NCI-H2227 treated with DMSO at 0.1 percent for 48 hours (cell line): ENCODE data around the gene ZBTB42.

Experiments used
- DNase-seq: peaks from one replicate; lab custom pipeline; 2025; lab: John Stamatoyannopoulos, UW

The ZBTB42 gene

DNA sequence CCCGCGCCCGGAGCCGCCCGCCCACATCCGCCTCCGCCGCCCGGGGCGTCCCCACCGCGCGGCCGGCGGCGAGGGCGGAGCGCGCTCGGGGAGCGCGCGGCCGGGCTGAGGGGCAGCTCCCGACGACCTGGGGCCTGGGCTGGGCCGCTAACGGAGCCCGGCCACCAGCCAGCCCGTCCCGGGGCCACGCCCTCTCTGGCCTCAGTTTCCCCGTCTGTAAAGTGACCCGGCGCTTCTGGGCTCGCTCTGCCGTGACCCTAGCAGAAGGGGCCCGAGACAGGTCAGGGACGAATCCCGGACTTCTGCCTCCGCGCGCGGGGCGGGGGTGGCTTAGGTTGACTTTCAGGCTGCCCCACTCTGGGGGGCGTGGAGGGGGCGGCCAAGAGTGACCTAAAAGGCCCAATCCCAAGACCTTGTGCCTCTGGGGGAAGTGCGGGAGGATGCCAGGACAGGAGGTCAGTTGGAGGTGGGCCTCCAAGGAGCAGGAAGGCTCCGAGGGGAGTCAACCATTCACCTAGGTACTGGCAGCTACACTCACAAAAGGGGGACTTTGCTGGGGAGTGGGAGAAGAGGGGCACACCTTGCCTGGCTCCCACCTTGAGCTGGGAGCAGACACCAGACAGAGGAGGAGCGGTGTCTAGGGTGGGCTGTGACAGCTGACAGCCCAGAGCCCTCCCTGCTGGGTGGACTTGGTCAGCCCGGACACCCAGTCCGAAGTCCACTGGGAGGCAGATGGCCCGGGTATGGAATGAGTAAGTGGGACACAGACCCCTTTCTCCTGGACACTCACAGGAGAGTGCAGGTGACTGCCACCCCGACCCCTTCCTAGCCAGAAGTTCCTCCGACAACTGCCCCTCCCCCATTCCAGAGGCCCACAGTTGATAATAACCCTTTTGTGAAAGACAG is 4.9 kb upstream of the ZBTB42 start:
- no peak for DNase-seq

DNA sequence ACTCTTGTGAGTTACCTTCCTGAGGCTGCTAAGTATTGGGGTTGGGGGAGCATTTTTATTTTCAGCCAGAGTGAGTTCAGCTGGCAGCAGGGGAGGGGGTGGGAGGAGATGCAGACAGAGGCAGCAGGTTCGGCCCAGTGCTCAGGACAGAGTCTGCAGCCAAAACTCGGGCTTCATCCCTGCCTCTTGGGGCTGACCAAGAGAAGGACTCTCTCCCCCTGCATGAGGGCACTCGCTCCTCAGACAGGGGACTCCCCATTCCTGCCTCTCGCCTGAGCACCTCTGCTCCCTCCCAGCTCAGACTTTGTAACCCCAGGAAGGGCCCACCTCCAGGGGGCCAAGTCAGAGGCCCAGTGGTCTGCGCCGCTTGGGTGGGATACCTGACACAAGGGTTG is 4.2 kb upstream of the ZBTB42 start:
- no peak for DNase-seq

DNA sequence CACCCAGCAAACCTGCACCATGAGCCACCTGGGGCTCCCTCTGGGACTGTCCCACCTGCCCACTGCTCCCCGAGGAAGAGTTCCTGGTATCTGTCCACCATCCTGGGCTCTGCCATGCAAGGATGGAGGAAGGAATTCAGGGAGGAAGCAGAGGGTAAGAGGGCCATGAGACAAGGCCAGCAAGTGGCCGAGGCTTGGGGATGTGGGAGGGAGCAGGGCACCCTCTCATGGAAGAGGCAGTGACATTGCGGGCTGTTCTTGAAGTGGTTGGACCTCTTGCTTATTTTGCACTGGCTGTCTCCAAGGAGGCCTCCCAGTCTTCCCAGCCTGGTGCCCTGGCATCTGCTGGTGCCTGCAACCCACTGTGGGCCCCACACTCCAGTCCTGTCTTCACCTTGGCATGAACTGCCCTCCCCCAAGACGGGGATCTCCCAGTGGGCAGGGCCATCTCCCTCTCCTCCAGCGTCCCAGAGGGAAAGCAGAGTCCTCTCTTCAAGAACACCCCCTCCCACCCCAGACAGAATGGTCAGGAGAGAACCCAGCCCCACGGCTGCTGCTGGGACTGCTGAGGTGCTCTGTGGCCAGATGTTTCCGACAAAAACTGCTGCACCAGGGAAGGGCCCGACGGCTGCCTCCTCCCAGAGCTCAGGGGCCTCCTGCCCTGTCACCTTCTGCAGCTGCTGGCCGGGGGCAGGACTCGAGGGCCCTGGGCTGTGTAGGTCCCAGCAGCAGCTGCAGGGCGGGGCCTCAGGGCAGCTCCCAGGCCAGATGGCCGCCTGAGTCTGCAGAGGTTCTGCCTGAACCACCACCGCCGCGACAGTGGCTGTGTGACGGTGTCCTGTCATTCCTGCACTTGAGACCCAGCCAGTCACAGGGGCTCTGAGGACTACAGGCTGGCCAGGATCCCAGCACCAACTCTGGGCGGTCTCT is 3.5 kb upstream of the ZBTB42 start:
- DNase-seq = no peak

DNA sequence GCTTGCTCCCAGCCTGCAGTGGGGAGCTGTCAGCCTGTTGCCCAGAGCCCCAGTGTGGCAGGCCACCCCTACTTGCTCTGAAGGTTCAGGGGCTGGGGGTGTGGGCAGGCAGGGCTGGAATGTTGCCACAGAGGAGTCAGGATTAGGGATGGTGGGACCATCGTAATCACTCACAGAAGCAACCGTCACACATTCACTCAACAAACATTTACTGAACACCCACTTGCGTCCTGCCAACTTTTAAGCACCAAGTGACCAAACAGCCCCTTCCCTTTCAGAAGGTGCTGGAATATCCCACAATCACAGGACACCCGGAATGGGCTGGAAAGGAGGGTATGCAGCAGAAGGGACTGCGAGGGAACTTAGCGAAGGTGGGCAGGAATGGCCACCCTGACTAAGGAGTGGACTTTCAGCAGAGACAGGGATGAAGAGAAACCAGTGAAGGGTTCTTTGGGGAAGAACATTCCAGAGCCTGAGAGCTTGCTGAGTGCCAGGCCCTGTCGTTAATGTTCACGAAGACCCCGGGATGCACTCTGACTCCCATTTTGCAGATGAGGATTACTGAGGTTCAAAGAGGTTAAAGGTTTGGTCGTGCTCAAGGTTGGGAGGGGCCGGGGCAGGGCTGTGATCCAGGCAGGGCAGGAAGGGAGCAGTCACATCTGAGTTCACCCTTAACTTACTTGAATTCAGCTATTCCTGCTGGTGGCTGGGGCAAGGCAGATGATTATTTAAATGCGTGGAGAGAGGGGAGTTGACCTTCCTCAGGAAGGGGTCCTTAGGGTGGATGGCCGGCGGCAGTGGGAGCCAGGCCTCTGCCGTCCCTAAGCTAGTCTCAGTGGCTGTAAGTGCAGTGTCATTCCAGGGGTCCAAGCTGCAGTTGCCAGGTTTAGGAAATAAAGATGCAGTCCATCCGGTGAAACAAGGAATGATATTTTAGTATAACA is 2.3 kb upstream of the ZBTB42 start:
- no peak for DNase-seq

DNA sequence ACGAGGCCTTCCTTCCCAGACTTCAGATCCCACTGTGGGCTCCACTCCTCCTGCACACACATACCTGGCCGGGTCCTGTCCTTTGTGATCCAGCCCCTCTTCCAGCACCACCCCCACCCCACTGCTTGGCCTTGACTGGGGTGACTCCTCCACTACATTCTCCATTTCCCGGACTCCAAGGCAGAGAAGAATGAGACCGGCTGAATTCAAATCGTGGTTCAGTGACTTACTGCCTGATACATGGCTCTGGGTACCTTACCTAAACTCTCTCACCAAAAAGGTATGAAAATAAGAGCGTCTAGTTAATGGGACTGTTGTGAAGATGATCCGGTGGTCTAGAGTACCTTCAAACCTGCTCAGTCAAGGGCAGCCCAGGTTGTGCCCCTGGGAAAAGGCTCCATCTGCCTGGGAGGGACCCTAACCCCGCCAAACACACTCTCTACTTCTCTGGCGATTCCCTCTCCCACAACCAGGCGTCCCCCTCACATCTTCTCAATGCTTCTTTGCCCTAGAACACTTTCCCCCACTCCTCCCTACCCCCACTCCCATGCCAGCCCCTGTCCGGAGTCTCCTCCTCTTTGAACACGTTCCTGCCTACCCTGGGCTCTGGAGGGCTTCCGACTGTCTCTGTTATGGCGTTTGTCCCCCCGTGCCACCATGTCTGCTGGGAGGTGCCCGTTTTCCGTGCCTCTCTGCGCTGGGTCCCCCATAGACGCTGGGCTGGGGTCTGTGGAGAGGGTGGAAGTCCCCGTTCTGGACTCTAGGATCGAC is 1.5 kb upstream of the ZBTB42 start:
- no peak for DNase-seq

DNA sequence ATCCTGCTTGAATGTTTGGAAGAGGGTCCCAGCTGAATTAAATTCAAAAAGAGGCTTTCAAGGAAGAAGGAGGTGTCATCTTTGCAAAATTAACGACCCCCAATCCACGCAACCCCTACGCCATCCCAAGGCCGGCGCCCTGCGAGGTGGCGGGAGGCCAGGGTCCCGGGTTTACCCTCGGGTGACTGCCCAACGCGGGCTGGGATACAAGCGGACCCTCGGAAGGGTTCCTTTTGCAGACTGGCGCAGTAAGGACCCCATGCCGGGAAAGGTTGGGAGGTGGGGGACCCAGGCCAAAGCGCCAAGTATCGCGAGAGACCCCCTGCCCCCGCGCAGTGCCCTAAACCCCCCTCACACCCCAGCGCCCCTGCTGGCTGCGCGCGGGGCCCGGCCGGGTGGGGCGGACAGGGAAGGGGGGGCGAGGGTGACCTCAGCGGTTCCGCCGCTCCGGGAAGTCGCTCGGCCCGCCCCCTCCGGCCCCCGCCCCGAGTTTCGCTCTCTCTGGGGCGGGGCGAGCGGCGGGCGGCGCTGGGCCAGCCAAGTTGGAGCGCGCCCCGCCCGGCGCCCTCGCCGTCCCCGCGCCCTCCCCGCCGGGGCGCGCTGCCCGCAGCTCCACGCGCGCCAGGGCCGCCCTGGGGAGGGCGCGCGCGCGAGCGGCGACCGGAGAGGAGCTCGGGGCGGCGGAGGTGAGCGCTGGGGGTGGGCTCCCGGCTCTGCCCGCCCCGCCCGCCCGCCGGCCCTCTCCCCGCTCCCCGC is 708 bp upstream of the ZBTB42 start:
- no peak for DNase-seq

DNA sequence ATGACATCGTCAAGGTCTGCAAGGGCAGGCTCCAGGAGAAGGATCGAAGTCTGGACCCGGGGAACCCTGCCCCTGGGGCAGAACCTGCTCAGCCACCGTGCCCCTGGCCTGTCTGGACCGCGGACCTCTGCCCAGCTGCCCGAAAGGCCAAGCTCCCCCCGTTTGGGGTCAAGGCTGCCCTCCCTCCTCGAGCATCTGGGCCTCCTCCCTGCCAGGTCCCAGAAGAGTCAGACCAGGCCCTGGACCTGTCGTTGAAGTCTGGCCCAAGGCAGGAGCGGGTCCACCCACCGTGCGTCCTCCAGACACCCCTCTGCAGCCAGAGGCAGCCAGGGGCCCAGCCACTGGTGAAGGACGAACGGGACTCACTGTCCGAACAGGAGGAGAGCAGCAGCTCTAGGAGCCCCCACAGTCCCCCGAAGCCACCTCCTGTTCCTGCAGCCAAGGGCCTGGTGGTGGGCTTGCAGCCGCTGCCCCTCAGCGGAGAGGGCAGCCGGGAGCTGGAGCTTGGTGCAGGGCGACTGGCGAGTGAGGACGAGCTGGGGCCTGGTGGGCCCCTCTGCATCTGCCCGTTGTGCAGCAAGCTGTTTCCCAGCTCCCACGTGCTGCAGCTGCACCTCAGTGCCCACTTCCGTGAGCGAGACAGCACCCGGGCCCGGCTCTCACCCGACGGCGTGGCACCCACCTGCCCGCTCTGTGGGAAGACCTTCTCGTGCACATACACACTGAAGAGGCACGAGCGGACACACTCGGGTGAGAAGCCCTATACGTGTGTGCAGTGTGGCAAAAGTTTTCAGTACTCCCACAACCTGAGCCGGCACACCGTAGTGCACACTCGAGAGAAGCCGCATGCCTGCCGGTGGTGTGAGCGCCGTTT is 856 bp downstream of the ZBTB42 start:
- no peak for DNase-seq

DNA sequence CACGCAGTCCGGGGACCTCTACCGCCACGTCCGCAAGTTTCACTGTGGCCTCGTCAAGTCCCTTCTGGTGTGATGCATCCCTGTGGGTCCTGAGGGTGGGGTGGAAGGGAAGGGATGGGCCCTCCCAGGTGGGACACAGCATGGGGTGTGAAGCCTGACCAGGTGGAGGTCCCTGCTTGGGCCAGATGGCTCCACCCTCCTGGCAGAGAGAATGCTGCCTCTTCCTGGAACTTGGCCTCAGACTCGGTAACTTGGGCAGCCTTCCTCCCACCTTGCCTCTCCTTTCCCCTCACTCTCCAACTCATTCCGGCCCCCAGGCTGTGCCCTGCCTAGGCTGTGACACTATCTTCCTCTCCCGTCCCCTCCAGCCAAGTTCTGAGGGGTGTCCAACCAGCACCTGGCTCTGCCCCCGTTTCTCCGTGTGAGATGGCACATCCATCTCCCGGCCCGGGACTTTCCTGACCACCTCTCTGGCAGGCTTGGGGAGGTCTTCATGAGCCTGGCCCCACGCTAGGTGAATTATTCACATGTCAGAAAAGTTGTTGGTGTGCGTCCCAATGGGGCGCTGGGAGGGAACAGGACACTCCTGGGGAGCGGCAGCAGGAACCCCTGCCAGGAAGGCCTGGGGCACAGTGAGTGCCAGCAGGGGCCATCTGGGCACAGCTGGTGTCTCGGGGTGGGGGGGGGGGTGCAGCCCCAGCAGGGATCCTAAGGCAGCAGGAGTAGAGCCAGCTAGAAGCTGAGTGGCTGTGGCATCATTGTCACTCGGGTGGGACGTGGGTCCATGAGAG is 1.7 kb downstream of the ZBTB42 start:
- no peak for DNase-seq

DNA sequence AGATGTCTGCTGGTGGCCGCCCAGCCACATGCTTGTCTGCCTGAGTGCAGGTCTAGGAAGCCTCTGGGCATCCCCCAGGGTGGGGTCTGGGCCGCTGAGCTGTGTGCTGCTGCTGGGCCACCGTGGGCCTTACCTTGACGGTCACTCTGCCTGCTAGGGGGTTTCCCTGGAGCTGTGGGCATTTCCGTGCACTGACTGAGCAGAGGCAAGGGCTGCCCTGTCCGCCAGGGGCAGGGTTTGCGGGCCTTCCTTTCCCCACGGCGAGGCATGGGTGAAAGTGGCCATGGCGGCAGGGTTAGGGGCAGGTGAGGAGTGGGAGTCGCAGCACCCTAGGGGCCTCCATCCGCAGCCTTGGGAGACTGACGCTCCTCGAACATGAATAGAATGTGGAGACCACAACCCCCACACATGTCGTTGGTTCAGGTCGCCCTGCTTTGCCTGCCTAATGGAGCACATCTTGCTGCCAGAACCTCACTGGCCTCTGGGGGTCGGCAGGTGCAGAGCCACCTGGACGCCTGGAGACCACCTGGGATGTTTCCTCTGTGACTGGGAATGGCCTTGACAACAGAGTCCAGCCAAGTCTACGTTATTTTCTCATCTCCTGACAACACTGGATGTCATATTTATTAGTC is 2.5 kb downstream of the ZBTB42 start:
- no peak for DNase-seq

DNA sequence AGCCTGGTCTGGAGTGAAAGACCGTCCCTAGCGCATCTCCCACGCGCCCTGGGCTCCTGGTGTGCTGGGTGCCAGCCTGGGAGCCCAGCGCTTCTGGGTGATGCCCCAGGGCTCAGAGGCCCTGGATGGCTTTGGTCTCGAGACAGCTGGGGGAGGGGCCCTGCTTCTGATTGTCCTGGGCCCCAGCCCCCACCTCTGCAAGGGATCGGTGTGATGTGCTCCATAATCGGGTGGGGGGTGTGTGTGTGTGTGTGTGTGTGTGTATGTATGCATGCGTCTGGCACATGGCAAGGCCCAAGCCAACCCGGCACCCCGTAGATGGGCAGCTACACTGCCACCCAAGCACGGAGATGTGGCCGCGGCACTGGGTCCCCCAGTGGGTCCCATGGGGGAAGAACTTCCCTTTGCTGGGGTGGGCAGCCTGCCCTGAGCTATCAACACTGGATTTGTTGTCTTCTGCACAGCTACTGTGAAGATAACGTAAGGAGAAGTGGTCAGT is 3.1 kb downstream of the ZBTB42 start:
- no peak for DNase-seq

DNA sequence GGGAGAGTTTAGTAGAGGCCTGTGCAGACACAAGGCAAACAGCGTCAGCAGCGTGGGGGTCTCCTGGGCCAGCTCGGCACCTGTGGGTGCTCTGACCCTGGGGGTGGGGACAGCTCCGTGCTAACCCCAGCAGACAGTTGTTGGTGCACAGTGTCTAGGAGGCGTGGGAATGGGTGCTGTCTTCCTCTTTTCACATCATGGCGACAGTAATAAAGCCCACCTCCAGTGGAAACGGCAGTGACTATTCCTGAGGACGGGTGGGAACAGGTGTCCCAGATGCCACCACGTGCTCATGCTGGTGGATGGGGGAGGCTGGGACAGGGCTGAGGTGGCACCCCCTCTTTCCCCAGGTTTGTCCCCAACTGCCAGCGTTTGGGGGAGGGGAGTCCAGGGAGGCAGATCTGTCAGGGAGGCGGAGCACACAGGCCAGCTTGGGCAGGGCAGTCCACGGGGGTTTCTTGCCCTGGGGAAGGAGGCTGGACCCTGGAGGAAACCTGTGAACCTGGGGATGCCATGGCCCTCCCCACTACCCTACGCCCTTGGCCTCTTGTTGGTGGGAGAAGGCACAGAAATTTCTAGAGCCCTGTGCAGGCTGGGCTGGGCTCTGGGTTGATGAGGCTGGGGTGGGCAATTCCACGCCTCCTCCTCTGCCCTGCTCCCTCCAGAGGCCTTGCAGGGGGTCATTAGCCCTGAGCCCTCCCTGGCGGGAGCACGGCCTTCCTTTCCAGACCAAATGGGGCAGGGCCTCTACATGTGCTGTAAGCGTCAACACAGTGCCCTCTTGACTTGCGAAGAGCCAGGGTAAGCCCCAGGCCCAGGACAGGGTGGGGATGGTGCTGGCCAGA is 3.8 kb downstream of the ZBTB42 start:
- DNase-seq = no peak

DNA sequence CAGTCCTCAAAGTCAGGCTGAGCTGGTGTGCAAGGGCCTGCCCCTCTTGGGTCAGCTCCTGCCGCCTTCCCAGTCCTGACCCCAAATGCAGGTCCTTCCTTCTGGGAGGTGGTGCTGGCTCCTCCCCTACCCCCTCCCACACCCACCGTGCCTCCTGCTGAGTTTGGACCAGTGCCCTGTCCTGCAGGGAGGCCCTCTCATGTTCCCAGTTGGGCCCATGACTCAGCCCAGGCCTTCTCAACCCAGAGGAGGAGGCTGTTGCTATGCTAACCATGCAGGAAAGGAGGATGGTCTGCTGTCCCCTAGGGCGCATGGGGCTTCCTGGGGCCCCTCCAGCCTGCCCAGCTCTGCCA is 4.4 kb downstream of the ZBTB42 start:
- no peak for DNase-seq

DNA sequence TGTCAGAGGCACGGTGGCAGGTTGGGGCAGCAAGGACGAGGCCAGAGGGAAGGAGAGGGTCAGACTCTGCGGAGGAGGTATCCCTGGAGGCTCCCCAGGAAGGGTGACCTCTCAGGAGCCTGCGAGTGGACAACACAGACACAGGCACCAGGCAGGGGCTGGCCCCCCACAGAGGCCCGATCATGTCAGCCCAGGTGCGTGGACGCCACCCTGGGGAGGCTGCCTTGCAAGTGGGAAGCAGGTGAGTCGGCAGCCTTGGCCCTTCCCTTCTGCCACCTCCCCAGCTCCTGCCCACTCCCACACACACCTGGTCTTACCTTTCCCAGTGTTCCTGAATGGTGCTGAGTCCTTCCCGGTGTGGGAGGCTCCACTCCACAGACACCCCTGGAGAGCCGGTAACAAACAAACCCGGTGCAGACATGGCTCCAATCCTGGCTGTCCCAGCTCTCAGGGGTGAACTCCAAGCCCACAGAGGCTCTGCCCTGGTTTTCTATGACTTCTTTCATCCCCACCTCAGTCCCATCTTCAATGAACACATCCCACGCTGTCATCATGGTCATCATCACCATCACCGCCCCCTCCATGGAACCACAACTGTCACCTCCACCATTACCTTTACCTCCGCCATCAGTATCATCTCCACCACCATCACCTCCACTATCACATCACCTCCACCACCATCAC is 5.2 kb downstream of the ZBTB42 start:
- no peak for DNase-seq

DNA sequence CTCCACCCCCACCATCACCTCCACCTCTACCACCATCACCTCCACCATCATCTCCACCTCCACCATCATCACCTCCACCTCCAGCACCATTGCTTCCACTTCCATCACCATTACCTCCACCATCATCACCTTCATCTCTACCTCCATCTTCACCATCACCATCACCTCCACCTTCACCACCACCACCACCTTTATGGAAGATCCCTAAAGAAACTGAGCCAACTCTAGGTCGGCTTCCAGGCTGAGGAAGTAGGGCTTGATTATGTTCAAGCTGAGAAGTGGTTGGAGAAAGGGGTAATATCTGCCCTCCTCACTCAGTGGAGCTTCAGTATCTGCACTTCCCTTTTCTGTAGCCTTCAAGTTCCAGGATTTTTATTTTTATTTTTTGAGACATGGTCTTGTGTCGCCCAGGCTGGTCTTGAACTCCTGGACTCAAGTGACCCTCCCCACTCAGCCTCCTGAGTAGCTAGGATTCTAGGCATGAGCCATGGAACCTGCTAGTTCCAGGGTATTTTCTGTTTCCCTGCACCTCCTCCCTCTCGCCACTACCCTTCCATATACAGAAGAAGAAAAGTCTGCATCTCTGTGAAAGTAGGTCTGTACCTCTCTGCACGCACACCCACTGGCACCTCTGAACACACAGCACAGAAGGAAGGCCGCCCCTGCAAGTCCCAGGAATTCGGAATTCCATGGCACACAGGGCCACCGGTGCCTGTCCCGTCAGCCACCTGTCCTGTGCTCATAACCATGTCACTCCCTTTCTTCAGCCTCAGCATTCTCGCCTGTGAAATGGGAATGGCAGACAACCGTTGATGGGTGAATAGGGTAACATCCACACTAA is 5.9 kb downstream of the ZBTB42 start:
- DNase-seq = no peak

DNA sequence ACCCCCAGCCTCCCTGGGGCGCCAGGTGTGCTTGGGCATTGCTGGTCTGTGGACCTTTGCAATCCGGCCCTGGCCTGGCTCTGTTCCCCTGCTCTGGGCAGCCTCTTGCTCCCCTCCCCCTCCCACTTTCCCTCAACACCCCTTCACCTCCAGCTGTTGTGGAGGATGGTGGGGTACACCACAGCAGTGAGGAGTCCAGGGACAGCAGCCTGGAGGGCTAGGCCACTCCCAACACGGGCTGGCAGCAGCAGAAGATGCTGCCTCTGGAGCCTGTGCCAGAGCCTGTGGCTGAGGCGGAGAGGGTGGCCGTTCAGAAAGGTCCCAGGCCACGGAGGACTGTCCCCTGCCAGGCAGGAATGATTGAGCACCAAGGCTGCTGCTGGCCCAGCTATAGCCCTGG is 7.6 kb downstream of the ZBTB42 start:
- DNase-seq = no peak
